ENCODE results near the gene NOL4.

DNA sequence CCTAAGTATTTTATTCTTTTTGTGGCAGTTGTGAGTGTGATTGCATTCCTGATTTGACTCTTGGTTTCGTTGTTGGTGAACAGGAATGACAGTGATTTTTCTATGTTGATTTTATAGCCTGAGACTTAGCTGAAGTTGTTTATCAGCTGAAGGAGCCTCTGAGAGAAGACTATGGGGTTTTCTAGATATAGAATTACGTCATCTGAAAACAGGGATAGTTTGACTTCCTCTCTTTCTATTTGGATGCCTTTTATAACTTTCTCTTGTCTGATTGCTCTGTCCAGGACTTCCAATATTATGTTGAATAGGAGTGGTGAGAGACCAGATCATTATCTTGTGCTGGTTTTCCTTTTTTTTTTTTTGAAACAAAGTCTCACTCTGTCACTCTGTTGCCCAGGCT is 18.0 kb upstream of the NOL4 start:
- TF ChIP-seq, protein P1, sequence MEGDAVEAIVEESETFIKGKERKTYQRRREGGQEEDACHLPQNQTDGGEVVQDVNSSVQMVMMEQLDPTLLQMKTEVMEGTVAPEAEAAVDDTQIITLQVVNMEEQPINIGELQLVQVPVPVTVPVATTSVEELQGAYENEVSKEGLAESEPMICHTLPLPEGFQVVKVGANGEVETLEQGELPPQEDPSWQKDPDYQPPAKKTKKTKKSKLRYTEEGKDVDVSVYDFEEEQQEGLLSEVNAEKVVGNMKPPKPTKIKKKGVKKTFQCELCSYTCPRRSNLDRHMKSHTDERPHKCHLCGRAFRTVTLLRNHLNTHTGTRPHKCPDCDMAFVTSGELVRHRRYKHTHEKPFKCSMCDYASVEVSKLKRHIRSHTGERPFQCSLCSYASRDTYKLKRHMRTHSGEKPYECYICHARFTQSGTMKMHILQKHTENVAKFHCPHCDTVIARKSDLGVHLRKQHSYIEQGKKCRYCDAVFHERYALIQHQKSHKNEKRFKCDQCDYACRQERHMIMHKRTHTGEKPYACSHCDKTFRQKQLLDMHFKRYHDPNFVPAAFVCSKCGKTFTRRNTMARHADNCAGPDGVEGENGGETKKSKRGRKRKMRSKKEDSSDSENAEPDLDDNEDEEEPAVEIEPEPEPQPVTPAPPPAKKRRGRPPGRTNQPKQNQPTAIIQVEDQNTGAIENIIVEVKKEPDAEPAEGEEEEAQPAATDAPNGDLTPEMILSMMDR (IDR thresholded peaks at IDR 0.05): no peak
- TF ChIP-seq POLR2A (IDR thresholded peaks at IDR 0.05): no peak

Data from transverse colon (tissue), 3 donors.